ENCODE measurements around the gene PRG2. TPM values are rescaled to one million over a fixed set of nuclear protein-coding genes. Genes with fewer than 3 reads are reported as not detected.
"Not testable (repeated sequence)": the region's sequence is repeated elsewhere in the genome, so short reads cannot be mapped to it uniquely, and the experiment has no call there.

Gene PRG2
- total RNA-seq, 4 donors from 2014 or later: 0.22 to 0.94 (median 0.71) TPM; not detected in 1

GRCh38 chr11:57339328-57339727 is 51.1 kb downstream of the PRG2 start:
- intact Hi-C loops (cut with DNase I): no loop called here
- H3K4me1 ChIP-seq: peaks cover 4 to 12% of the 10 kb centered on the region in 2 donors
- TF ChIP-seq POLR2A (IDR thresholded peaks at IDR 0.05) (no peak), CTCF (IDR thresholded peaks at IDR 0.05) (no peak)
- 79 to 83% methylated on average over 5 of the region's 5 CpGs for WGBS, 2 donors
- H3K27ac ChIP-seq: no peak overlapping the region
- no peaks in the 10 kb centered on the region for H3K27me3 ChIP-seq
- H3K9me3 ChIP-seq: no peaks in the 10 kb centered on the region
- no peaks in the 10 kb centered on the region for H3K36me3 ChIP-seq
- no peak for DNase-seq
- no peak overlapping the region for H3K4me3 ChIP-seq (replicated peaks in 1 of 3)

- no peak for DNase-seq
- Histone ChIP-seq H3K27ac (no peak within 1 kb of the TSS), H3K9me3 (no peaks in the 10 kb centered on the region), H3K36me3 (peaks cover 0 to 2% of the 10 kb centered on the region in 2 donors), H3K4me3 (replicated peaks in 1 of 3) (no peak within 1 kb of the TSS), H3K4me1 (peaks cover 4 to 16% of the 10 kb centered on the region in 2 donors), H3K27me3 (no peaks in the 10 kb centered on the region)
- intact Hi-C loops (cut with DNase I): no loop called here
- TF ChIP-seq POLR2A (IDR thresholded peaks at IDR 0.05) (no peak), CTCF (IDR thresholded peaks at IDR 0.05) (no peak)
- 28 to 47% methylated on average over 4 of the region's 4 CpGs for WGBS, 2 donors
Measured at GRCh38 chr11:57338142-57338541, 52.3 kb downstream of the PRG2 start, which contains the start of gene P2RX3. P2RX3 (plus strand) TSS chr11:57338352; CDS start chr11:57338551, 199 bp downstream.

GRCh38 chr11:57336856-57337255 is 53.6 kb downstream of the PRG2 start:
- intact Hi-C loops (cut with DNase I): not testable (repeated sequence)

More at GRCh38 chr11:57336856-57337255, 53.6 kb downstream of the PRG2 start:
- H3K4me1 ChIP-seq: peaks cover 4 to 16% of the 10 kb centered on the region in 2 donors
- 70 to 80% methylated on average over 6 of the region's 6 CpGs for WGBS, 2 donors
- peaks cover 6 to 15% of the 10 kb centered on the region in 2 donors for H3K36me3 ChIP-seq
- not testable (repeated sequence) for H3K4me3 ChIP-seq (replicated peaks in 1 of 3); H3K27ac ChIP-seq; H3K27me3 ChIP-seq; H3K9me3 ChIP-seq; DNase-seq

Other genes starting within 250 kb of the PRG2 start
- under 1 TPM in 2 of 4 donors, not detected in 2; 0.11 to 0.29 TPM for gene LRRC55, start 208.7 kb downstream of the PRG2 start, total RNA-seq
- gene APLNR, start 153.4 kb downstream of the PRG2 start, total RNA-seq: 1 to 10 TPM; 4.4 to 6.1 (median 4.8) TPM
- 100 to 1,000 TPM in 1 of 4 donors, 10 to 100 TPM in 3; 52.3 to 106 (median 85.2) TPM for gene TNKS1BP1, start 65.7 kb downstream of the PRG2 start, total RNA-seq
- 10 to 100 TPM; 70.0 to 86.5 (median 78.1) TPM for gene SSRP1, start 54.8 kb downstream of the PRG2 start, total RNA-seq
- not detected for gene P2RX3, start 52.3 kb downstream of the PRG2 start, total RNA-seq
- not detected for gene PRG3, start 9.5 kb downstream of the PRG2 start, total RNA-seq
- 100 to 1,000 TPM; 124 to 321 (median 218) TPM for gene SLC43A3, start 36.5 kb upstream of the PRG2 start, total RNA-seq
- gene RTN4RL2, start 69.9 kb upstream of the PRG2 start, total RNA-seq: 10 to 100 TPM; 11.2 to 27.6 (median 17.1) TPM
- gene SLC43A1, start 125.1 kb upstream of the PRG2 start, total RNA-seq: 10 to 100 TPM; 20.3 to 64.1 (median 28.8) TPM
- gene TIMM10, start 140.1 kb upstream of the PRG2 start, total RNA-seq: 10 to 100 TPM; 29.8 to 43.7 (median 37.4) TPM
- not detected for gene SMTNL1, start 146.9 kb upstream of the PRG2 start, total RNA-seq
- gene UBE2L6, start 177.0 kb upstream of the PRG2 start, total RNA-seq: 10 to 100 TPM; 30.8 to 41.7 (median 38.8) TPM
- gene SERPING1, start 207.0 kb upstream of the PRG2 start, total RNA-seq: 100 to 1,000 TPM; 107 to 343 (median 196) TPM